Measurements from ENCODE around the gene HSD17B12. TPM values are rescaled to one million over a fixed set of nuclear protein-coding genes. Genes with fewer than 3 reads are reported as not detected.

The HSD17B12 gene
- total RNA-seq, 1 donor from 2014 or later, result 48.2 TPM

- H3K9me3 ChIP-seq, result peaks cover 0 to 11% of the 10 kb centered on the region in 2 donors
- no peak for TF ChIP-seq CTCF (IDR thresholded peaks at IDR 0.05)
- H3K36me3 ChIP-seq, result no peaks in the 10 kb centered on the region
- H3K4me1 ChIP-seq, result peaks cover 0 to 10% of the 10 kb centered on the region in 2 donors
- no peaks in the 10 kb centered on the region for H3K27me3 ChIP-seq
- intact Hi-C loops (cut with DNase I), result no loop called here
- no peak overlapping the region for H3K4me3 ChIP-seq
- peak in 1 of 2 donors; percentile 9 for DNase-seq (ENCODE audit: low spot score in 2 of 2)
- H3K27ac ChIP-seq, result peak overlapping the region in 1 of 2 donors; percentile 2
These were observed 107.9 kb downstream of the HSD17B12 start for GRCh38 chr11:43788421-43788820.

- H3K27me3 ChIP-seq, result no peaks in the 10 kb centered on the region
- no peak overlapping the region for H3K4me3 ChIP-seq
- intact Hi-C loops (cut with DNase I), result no loop called here
- no peak for DNase-seq (ENCODE audit: low spot score in 2 of 2)
- peak overlapping the region in 1 of 2 donors; percentile 17 for H3K27ac ChIP-seq
- peaks cover 0 to under 1% of the 10 kb centered on the region in 2 donors for H3K9me3 ChIP-seq
- TF ChIP-seq CTCF (IDR thresholded peaks at IDR 0.05), result no peak
- peaks cover 0 to 10% of the 10 kb centered on the region in 2 donors for H3K4me1 ChIP-seq
- H3K36me3 ChIP-seq, result no peaks in the 10 kb centered on the region
These were observed 109.3 kb downstream of the HSD17B12 start for GRCh38 chr11:43789700-43790443.

- no peaks in the 10 kb centered on the region for H3K27me3 ChIP-seq
- TF ChIP-seq CTCF (IDR thresholded peaks at IDR 0.05), result no peak
- H3K36me3 ChIP-seq, result no peaks in the 10 kb centered on the region
- H3K4me3 ChIP-seq, result no peak overlapping the region
- H3K27ac ChIP-seq, result no peak overlapping the region
- DNase-seq (ENCODE audit: low spot score in 2 of 2), result no peak
- H3K4me1 ChIP-seq, result peaks cover 0 to 10% of the 10 kb centered on the region in 2 donors
- no peaks in the 10 kb centered on the region for H3K9me3 ChIP-seq
- intact Hi-C loops (cut with DNase I), result no loop called here
These were observed 109.9 kb downstream of the HSD17B12 start for GRCh38 chr11:43790444-43790794.

GRCh38 chr11:43797337-43797736 is 116.8 kb downstream of the HSD17B12 start:
- Histone ChIP-seq H3K27ac (no peak overlapping the region), H3K36me3 (peaks cover 0 to 20% of the 10 kb centered on the region in 2 donors), H3K4me3 (no peak overlapping the region), H3K27me3 (no peaks in the 10 kb centered on the region), H3K9me3 (no peaks in the 10 kb centered on the region), H3K4me1 (no peaks in the 10 kb centered on the region)
- intact Hi-C loops (cut with DNase I), result no loop called here
- TF ChIP-seq CTCF (IDR thresholded peaks at IDR 0.05), result no peak
- DNase-seq (ENCODE audit: low spot score in 2 of 2), result no peak

- Histone ChIP-seq H3K27ac (no peak overlapping the region), H3K4me3 (no peak overlapping the region), H3K36me3 (peaks cover 0 to 20% of the 10 kb centered on the region in 2 donors), H3K4me1 (no peaks in the 10 kb centered on the region), H3K27me3 (no peaks in the 10 kb centered on the region), H3K9me3 (no peaks in the 10 kb centered on the region)
- no peak for DNase-seq (ENCODE audit: low spot score in 2 of 2)
- TF ChIP-seq CTCF (IDR thresholded peaks at IDR 0.05), result no peak
- intact Hi-C loops (cut with DNase I), result no loop called here
These were observed 117.3 kb downstream of the HSD17B12 start for GRCh38 chr11:43797866-43798265.

Data from ascending aorta (tissue), 2 donors.